ENCODE measurements around the gene RAB3A. TPM values are rescaled to one million over a fixed set of nuclear protein-coding genes. Genes with fewer than 3 reads are reported as not detected.

Gene RAB3A
- total and polyA plus RNA-seq, 9 of the 15 experiments (the other 6 are each of a cell fraction or from before 2014, with no cell fraction given): 0.17 to 5.1 (median 0.90) TPM; not detected in 1

DNA sequence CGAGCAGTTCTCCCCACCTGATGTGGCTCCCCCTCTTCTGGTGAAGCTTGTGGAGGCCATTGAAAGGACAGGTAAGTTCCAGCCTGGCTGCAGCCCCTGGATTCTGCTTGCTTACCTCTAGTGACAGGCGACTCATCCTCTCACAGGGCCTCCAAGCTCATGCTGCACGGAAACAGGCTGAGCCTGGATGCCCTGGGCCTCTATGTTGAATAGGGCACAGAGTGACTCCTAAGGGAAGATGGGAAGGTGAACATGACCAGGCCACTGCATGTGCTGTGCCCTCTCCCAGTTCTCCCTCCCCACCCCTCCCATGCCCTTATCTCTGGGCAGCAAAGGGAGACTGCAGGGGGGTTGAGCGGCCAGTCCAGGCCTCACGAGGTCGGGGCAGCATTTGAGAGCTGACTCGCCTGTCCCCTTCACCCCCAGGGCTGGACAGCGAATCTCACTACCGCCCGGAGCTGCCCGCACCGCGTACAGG, 43.3 kb downstream of the RAB3A start (continued):
- TF ChIP-seq ZNF311 (CRISPR knock-in tag; IDR thresholded peaks at IDR 0.05) (no peak), POLR2A (conservative IDR thresholded peaks at IDR 0.05) (peak; percentile 33; the same call in 1 of the 2 replicates), NEUROD1 (IDR thresholded peaks at IDR 0.05; ENCODE audit: borderline replicate concordance, low read depth, low read length, partially characterized antibody) (no peak), TBL1XR1 (IDR thresholded peaks at IDR 0.05; ENCODE audit: low read length in 2 of 2) (no peak), TGIF2 (CRISPR knock-in tag; IDR thresholded peaks at IDR 0.05) (no peak), BCOR (IDR thresholded peaks at IDR 0.05) (peak; percentile 90), BCL6 (CRISPR knock-in tag; IDR thresholded peaks at IDR 0.05) (no peak), EP400 (IDR thresholded peaks at IDR 0.05) (peak; percentile 32; the same call in 1 of the 2 replicates), ZNF589 (CRISPR knock-in tag; IDR thresholded peaks at IDR 0.05; ENCODE audit: low read depth) (peak; percentile 3; the same call in 1 of the 2 replicates), ZNF717 (CRISPR knock-in tag; IDR thresholded peaks at IDR 0.05) (0 out of 2 replicates have a peak, but pooled peaks have one; percentile 23)
- TF ChIP-seq, protein P1, sequence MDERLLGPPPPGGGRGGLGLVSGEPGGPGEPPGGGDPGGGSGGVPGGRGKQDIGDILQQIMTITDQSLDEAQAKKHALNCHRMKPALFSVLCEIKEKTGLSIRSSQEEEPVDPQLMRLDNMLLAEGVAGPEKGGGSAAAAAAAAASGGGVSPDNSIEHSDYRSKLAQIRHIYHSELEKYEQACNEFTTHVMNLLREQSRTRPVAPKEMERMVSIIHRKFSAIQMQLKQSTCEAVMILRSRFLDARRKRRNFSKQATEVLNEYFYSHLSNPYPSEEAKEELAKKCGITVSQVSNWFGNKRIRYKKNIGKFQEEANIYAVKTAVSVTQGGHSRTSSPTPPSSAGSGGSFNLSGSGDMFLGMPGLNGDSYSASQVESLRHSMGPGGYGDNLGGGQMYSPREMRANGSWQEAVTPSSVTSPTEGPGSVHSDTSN (CRISPR knock-in tag; IDR thresholded peaks at IDR 0.05; ENCODE audit: low read depth): no peak
- TF ChIP-seq, protein P1 (tag; conservative IDR thresholded peaks at IDR 0.05; ENCODE audit: low read depth): no peak
- TF ChIP-seq, protein P2, sequence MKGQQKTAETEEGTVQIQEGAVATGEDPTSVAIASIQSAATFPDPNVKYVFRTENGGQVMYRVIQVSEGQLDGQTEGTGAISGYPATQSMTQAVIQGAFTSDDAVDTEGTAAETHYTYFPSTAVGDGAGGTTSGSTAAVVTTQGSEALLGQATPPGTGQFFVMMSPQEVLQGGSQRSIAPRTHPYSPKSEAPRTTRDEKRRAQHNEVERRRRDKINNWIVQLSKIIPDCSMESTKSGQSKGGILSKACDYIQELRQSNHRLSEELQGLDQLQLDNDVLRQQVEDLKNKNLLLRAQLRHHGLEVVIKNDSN (CRISPR knock-in tag; IDR thresholded peaks at IDR 0.05): peak; percentile 39; the same call in 1 of the 2 replicates
- TF ChIP-seq, protein P3, sequence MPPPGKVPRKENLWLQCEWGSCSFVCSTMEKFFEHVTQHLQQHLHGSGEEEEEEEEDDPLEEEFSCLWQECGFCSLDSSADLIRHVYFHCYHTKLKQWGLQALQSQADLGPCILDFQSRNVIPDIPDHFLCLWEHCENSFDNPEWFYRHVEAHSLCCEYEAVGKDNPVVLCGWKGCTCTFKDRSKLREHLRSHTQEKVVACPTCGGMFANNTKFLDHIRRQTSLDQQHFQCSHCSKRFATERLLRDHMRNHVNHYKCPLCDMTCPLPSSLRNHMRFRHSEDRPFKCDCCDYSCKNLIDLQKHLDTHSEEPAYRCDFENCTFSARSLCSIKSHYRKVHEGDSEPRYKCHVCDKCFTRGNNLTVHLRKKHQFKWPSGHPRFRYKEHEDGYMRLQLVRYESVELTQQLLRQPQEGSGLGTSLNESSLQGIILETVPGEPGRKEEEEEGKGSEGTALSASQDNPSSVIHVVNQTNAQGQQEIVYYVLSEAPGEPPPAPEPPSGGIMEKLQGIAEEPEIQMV (tag; conservative IDR thresholded peaks at IDR 0.05; ENCODE audit: low read depth): no peak
- TF ChIP-seq, protein P4, sequence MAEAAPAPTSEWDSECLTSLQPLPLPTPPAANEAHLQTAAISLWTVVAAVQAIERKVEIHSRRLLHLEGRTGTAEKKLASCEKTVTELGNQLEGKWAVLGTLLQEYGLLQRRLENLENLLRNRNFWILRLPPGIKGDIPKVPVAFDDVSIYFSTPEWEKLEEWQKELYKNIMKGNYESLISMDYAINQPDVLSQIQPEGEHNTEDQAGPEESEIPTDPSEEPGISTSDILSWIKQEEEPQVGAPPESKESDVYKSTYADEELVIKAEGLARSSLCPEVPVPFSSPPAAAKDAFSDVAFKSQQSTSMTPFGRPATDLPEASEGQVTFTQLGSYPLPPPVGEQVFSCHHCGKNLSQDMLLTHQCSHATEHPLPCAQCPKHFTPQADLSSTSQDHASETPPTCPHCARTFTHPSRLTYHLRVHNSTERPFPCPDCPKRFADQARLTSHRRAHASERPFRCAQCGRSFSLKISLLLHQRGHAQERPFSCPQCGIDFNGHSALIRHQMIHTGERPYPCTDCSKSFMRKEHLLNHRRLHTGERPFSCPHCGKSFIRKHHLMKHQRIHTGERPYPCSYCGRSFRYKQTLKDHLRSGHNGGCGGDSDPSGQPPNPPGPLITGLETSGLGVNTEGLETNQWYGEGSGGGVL (CRISPR knock-in tag; IDR thresholded peaks at IDR 0.05): no peak
- TF ChIP-seq, protein P5, sequence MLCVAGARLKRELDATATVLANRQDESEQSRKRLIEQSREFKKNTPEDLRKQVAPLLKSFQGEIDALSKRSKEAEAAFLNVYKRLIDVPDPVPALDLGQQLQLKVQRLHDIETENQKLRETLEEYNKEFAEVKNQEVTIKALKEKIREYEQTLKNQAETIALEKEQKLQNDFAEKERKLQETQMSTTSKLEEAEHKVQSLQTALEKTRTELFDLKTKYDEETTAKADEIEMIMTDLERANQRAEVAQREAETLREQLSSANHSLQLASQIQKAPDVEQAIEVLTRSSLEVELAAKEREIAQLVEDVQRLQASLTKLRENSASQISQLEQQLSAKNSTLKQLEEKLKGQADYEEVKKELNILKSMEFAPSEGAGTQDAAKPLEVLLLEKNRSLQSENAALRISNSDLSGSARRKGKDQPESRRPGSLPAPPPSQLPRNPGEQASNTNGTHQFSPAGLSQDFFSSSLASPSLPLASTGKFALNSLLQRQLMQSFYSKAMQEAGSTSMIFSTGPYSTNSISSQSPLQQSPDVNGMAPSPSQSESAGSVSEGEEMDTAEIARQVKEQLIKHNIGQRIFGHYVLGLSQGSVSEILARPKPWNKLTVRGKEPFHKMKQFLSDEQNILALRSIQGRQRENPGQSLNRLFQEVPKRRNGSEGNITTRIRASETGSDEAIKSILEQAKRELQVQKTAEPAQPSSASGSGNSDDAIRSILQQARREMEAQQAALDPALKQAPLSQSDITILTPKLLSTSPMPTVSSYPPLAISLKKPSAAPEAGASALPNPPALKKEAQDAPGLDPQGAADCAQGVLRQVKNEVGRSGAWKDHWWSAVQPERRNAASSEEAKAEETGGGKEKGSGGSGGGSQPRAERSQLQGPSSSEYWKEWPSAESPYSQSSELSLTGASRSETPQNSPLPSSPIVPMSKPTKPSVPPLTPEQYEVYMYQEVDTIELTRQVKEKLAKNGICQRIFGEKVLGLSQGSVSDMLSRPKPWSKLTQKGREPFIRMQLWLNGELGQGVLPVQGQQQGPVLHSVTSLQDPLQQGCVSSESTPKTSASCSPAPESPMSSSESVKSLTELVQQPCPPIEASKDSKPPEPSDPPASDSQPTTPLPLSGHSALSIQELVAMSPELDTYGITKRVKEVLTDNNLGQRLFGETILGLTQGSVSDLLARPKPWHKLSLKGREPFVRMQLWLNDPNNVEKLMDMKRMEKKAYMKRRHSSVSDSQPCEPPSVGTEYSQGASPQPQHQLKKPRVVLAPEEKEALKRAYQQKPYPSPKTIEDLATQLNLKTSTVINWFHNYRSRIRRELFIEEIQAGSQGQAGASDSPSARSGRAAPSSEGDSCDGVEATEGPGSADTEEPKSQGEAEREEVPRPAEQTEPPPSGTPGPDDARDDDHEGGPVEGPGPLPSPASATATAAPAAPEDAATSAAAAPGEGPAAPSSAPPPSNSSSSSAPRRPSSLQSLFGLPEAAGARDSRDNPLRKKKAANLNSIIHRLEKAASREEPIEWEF (CRISPR knock-in tag; IDR thresholded peaks at IDR 0.05): peak; percentile 28; the same call in 1 of the 2 replicates
